Ishikawa (cell line): ENCODE results near the gene RBM18.

Experiments used
- CREB1 ChIP-seq: IDR thresholded peaks from 2 replicates; pipeline ENCODE4 v1.6.1; 2012; ENCODE audit warnings: low read depth
- EP300 ChIP-seq: IDR thresholded peaks from 2 replicates; pipeline ENCODE4 v1.6.1; 2012; ENCODE audit warnings: borderline replicate concordance
- MAX ChIP-seq: IDR thresholded peaks from 2 replicates; pipeline ENCODE4 v1.6.1; 2012
- NFIC ChIP-seq: IDR thresholded peaks from 2 replicates; pipeline ENCODE4 v1.6.1; 2012
- TAF1 ChIP-seq: IDR thresholded peaks from 2 replicates; pipeline ENCODE4 v1.6.1; 2012; ENCODE audit warnings: low read depth, mild to moderate bottlenecking
- USF1 ChIP-seq: IDR thresholded peaks from 2 replicates; pipeline ENCODE4 v1.6.1; 2012
- YY1 ChIP-seq: IDR thresholded peaks from 2 replicates; pipeline ENCODE4 v1.6.1; 2012; ENCODE audit warnings: low read depth

- TF ChIP-seq USF1 (no peak), TAF1 (no peak), MAX (no peak), EP300 (no peak), YY1 (no peak), NFIC (no peak), CREB1 (no peak)
Measured at GRCh38 chr9:122268041-122268814, 3.6 kb upstream of the RBM18 start.
